Measurements from ENCODE around the gene RBBP5.

Gene RBBP5

GRCh38 chr1:205095422-205095821 lies 26.4 kb downstream of the RBBP5 start:
- Histone ChIP-seq H3K4me1 (ENCODE audit: control insufficient read depth, insufficient read depth, low read length) (no peaks in the 10 kb centered on the region), H3K27ac (ENCODE audit: low read depth, low read length) (no peak overlapping the region), H3K9me3 (ENCODE audit: control insufficient read depth, insufficient read depth, low read length) (no peaks in the 10 kb centered on the region), H3K36me3 (ENCODE audit: control insufficient read depth, insufficient read depth, low read length) (peaks cover 94% of the 10 kb centered on the region), H3K9ac (ENCODE audit: low read depth, low read length) (no peak overlapping the region), H3K27me3 (ENCODE audit: control insufficient read depth, insufficient read depth, low read length) (no peaks in the 10 kb centered on the region), H3K4me3 (ENCODE audit: low read depth, low read length) (no peak overlapping the region)

GRCh38 chr1:205091043-205091740 lies 30.6 kb downstream of the RBBP5 start:
- Histone ChIP-seq H3K9ac (ENCODE audit: low read depth, low read length) (no peak overlapping the region), H3K27me3 (ENCODE audit: control insufficient read depth, insufficient read depth, low read length) (no peaks in the 10 kb centered on the region), H3K27ac (ENCODE audit: low read depth, low read length) (no peak overlapping the region), H3K4me3 (ENCODE audit: low read depth, low read length) (no peak overlapping the region), H3K4me1 (ENCODE audit: control insufficient read depth, insufficient read depth, low read length) (no peaks in the 10 kb centered on the region), H3K9me3 (ENCODE audit: control insufficient read depth, insufficient read depth, low read length) (no peaks in the 10 kb centered on the region), H3K36me3 (ENCODE audit: control insufficient read depth, insufficient read depth, low read length) (peaks cover 80% of the 10 kb centered on the region)

GRCh38 chr1:205088341-205088740 lies 33.4 kb downstream of the RBBP5 start:
- Histone ChIP-seq H3K27ac (ENCODE audit: low read depth, low read length) (no peak overlapping the region), H3K36me3 (ENCODE audit: control insufficient read depth, insufficient read depth, low read length) (peaks cover 74% of the 10 kb centered on the region), H3K9ac (ENCODE audit: low read depth, low read length) (no peak overlapping the region), H3K4me3 (ENCODE audit: low read depth, low read length) (no peak overlapping the region), H3K4me1 (ENCODE audit: control insufficient read depth, insufficient read depth, low read length) (no peaks in the 10 kb centered on the region), H3K27me3 (ENCODE audit: control insufficient read depth, insufficient read depth, low read length) (no peaks in the 10 kb centered on the region), H3K9me3 (ENCODE audit: control insufficient read depth, insufficient read depth, low read length) (no peaks in the 10 kb centered on the region)

GRCh38 chr1:205084360-205084759 lies 37.4 kb downstream of the RBBP5 start, which contains the start of gene TMEM81:
Gene TMEM81 (minus strand): TSS chr1:205084460. CDS start chr1:205084320, 140 bp downstream.
- H3K4me1 ChIP-seq (ENCODE audit: control insufficient read depth, insufficient read depth, low read length) = no peaks in the 10 kb centered on the region
- H3K9ac ChIP-seq (ENCODE audit: low read depth, low read length) = no peak within 1 kb of the TSS
- H3K4me3 ChIP-seq (ENCODE audit: low read depth, low read length) = no peak within 1 kb of the TSS
- H3K27ac ChIP-seq (ENCODE audit: low read depth, low read length) = no peak within 1 kb of the TSS
- H3K36me3 ChIP-seq (ENCODE audit: control insufficient read depth, insufficient read depth, low read length) = peaks cover 43% of the 10 kb centered on the region
- H3K27me3 ChIP-seq (ENCODE audit: control insufficient read depth, insufficient read depth, low read length) = no peaks in the 10 kb centered on the region
- no peaks in the 10 kb centered on the region for H3K9me3 ChIP-seq (ENCODE audit: control insufficient read depth, insufficient read depth, low read length)

- Histone ChIP-seq H3K4me1 (ENCODE audit: control insufficient read depth, insufficient read depth, low read length) (no peaks in the 10 kb centered on the region), H3K27me3 (ENCODE audit: control insufficient read depth, insufficient read depth, low read length) (no peaks in the 10 kb centered on the region), H3K9ac (ENCODE audit: low read depth, low read length) (no peak overlapping the region), H3K36me3 (ENCODE audit: control insufficient read depth, insufficient read depth, low read length) (peaks cover 27% of the 10 kb centered on the region), H3K4me3 (ENCODE audit: low read depth, low read length) (no peak overlapping the region), H3K27ac (ENCODE audit: low read depth, low read length) (no peak overlapping the region), H3K9me3 (ENCODE audit: control insufficient read depth, insufficient read depth, low read length) (no peaks in the 10 kb centered on the region)
These were observed 39.3 kb downstream of the RBBP5 start for GRCh38 chr1:205082431-205082830.

- Histone ChIP-seq H3K9me3 (ENCODE audit: control insufficient read depth, insufficient read depth, low read length) (no peaks in the 10 kb centered on the region), H3K27ac (ENCODE audit: low read depth, low read length) (no peak overlapping the region), H3K4me1 (ENCODE audit: control insufficient read depth, insufficient read depth, low read length) (no peaks in the 10 kb centered on the region), H3K4me3 (ENCODE audit: low read depth, low read length) (no peak overlapping the region), H3K9ac (ENCODE audit: low read depth, low read length) (no peak overlapping the region), H3K36me3 (ENCODE audit: control insufficient read depth, insufficient read depth, low read length) (no peaks in the 10 kb centered on the region), H3K27me3 (ENCODE audit: control insufficient read depth, insufficient read depth, low read length) (no peaks in the 10 kb centered on the region)
These were observed 43.9 kb downstream of the RBBP5 start for GRCh38 chr1:205077934-205078311.

- no peak overlapping the region for H3K4me3 ChIP-seq (ENCODE audit: low read depth, low read length)
- no peaks in the 10 kb centered on the region for H3K36me3 ChIP-seq (ENCODE audit: control insufficient read depth, insufficient read depth, low read length)
- no peak overlapping the region for H3K9ac ChIP-seq (ENCODE audit: low read depth, low read length)
- no peaks in the 10 kb centered on the region for H3K4me1 ChIP-seq (ENCODE audit: control insufficient read depth, insufficient read depth, low read length)
- no peaks in the 10 kb centered on the region for H3K9me3 ChIP-seq (ENCODE audit: control insufficient read depth, insufficient read depth, low read length)
- H3K27me3 ChIP-seq (ENCODE audit: control insufficient read depth, insufficient read depth, low read length) = no peaks in the 10 kb centered on the region
- no peak overlapping the region for H3K27ac ChIP-seq (ENCODE audit: low read depth, low read length)
These were observed 44.4 kb downstream of the RBBP5 start for GRCh38 chr1:205077158-205077933.

- Histone ChIP-seq H3K9me3 (ENCODE audit: control insufficient read depth, insufficient read depth, low read length) (no peaks in the 10 kb centered on the region), H3K9ac (ENCODE audit: low read depth, low read length) (no peak overlapping the region), H3K4me1 (ENCODE audit: control insufficient read depth, insufficient read depth, low read length) (no peaks in the 10 kb centered on the region), H3K27ac (ENCODE audit: low read depth, low read length) (no peak overlapping the region), H3K27me3 (ENCODE audit: control insufficient read depth, insufficient read depth, low read length) (no peaks in the 10 kb centered on the region), H3K36me3 (ENCODE audit: control insufficient read depth, insufficient read depth, low read length) (no peaks in the 10 kb centered on the region), H3K4me3 (ENCODE audit: low read depth, low read length) (no peak overlapping the region)
These were observed 45.5 kb downstream of the RBBP5 start for GRCh38 chr1:205076245-205076761.

GRCh38 chr1:205075642-205076155 lies 46.1 kb downstream of the RBBP5 start:
- Histone ChIP-seq H3K9ac (ENCODE audit: low read depth, low read length) (no peak overlapping the region), H3K9me3 (ENCODE audit: control insufficient read depth, insufficient read depth, low read length) (no peaks in the 10 kb centered on the region), H3K4me1 (ENCODE audit: control insufficient read depth, insufficient read depth, low read length) (no peaks in the 10 kb centered on the region), H3K4me3 (ENCODE audit: low read depth, low read length) (no peak overlapping the region), H3K27me3 (ENCODE audit: control insufficient read depth, insufficient read depth, low read length) (no peaks in the 10 kb centered on the region), H3K36me3 (ENCODE audit: control insufficient read depth, insufficient read depth, low read length) (no peaks in the 10 kb centered on the region), H3K27ac (ENCODE audit: low read depth, low read length) (no peak overlapping the region)

- Histone ChIP-seq H3K9ac (ENCODE audit: low read depth, low read length) (no peak overlapping the region), H3K4me1 (ENCODE audit: control insufficient read depth, insufficient read depth, low read length) (no peaks in the 10 kb centered on the region), H3K36me3 (ENCODE audit: control insufficient read depth, insufficient read depth, low read length) (no peaks in the 10 kb centered on the region), H3K27ac (ENCODE audit: low read depth, low read length) (no peak overlapping the region), H3K27me3 (ENCODE audit: control insufficient read depth, insufficient read depth, low read length) (no peaks in the 10 kb centered on the region), H3K9me3 (ENCODE audit: control insufficient read depth, insufficient read depth, low read length) (no peaks in the 10 kb centered on the region), H3K4me3 (ENCODE audit: low read depth, low read length) (no peak overlapping the region)
These were observed 47.3 kb downstream of the RBBP5 start for GRCh38 chr1:205074513-205074912.

- H3K4me3 ChIP-seq (ENCODE audit: low read depth, low read length) = no peak overlapping the region
- H3K4me1 ChIP-seq (ENCODE audit: control insufficient read depth, insufficient read depth, low read length) = no peaks in the 10 kb centered on the region
- no peak overlapping the region for H3K27ac ChIP-seq (ENCODE audit: low read depth, low read length)
- no peaks in the 10 kb centered on the region for H3K27me3 ChIP-seq (ENCODE audit: control insufficient read depth, insufficient read depth, low read length)
- no peaks in the 10 kb centered on the region for H3K36me3 ChIP-seq (ENCODE audit: control insufficient read depth, insufficient read depth, low read length)
- no peaks in the 10 kb centered on the region for H3K9me3 ChIP-seq (ENCODE audit: control insufficient read depth, insufficient read depth, low read length)
- no peak overlapping the region for H3K9ac ChIP-seq (ENCODE audit: low read depth, low read length)
These were observed 47.7 kb downstream of the RBBP5 start for GRCh38 chr1:205074084-205074483.

Data from HUES48 (cell line).